Ishikawa (cell line): Measurements from ENCODE around the gene NLN.

Experiments
- CEBPB ChIP-seq: IDR thresholded peaks from 2 replicates; pipeline ENCODE4 v1.6.1; 2012
- CREB1 ChIP-seq: IDR thresholded peaks from 2 replicates; pipeline ENCODE4 v1.6.1; 2012; ENCODE audit warnings: low read depth
- EGR1 ChIP-seq: IDR thresholded peaks from 2 replicates; pipeline ENCODE4 v1.6.1; 2012
- EP300 ChIP-seq: IDR thresholded peaks from 2 replicates; pipeline ENCODE4 v1.6.1; 2012; ENCODE audit warnings: borderline replicate concordance
- FOXM1 ChIP-seq: IDR thresholded peaks from 2 replicates; pipeline ENCODE4 v1.6.1; 2012; ENCODE audit warnings: low read depth, borderline replicate concordance
- NFIC ChIP-seq: IDR thresholded peaks from 2 replicates; pipeline ENCODE4 v1.6.1; 2012
- RAD21 ChIP-seq: IDR thresholded peaks from 2 replicates; pipeline ENCODE4 v1.6.1; 2012; ENCODE audit warnings: low read depth
- TAF1 ChIP-seq: IDR thresholded peaks from 2 replicates; pipeline ENCODE4 v1.6.1; 2012; ENCODE audit warnings: low read depth, mild to moderate bottlenecking
- TCF12 ChIP-seq: IDR thresholded peaks from 2 replicates; pipeline ENCODE4 v1.6.1; 2012; ENCODE audit warnings: low read depth
- TEAD4 ChIP-seq: IDR thresholded peaks from 2 replicates; pipeline ENCODE4 v1.6.1; 2012
- YY1 ChIP-seq: IDR thresholded peaks from 2 replicates; pipeline ENCODE4 v1.6.1; 2012; ENCODE audit warnings: low read depth
- ZBTB7A ChIP-seq: IDR thresholded peaks from 2 replicates; pipeline ENCODE4 v1.6.1; 2012; ENCODE audit warnings: low read depth
- TF ChIP-seq, protein P1 (sequence below): IDR thresholded peaks from 2 replicates; pipeline ENCODE4 v1.6.1; 2012
- TF ChIP-seq, protein P2 (sequence below): IDR thresholded peaks from 2 replicates; pipeline ENCODE4 v1.6.1; 2012; ENCODE audit warnings: low read depth, mild to moderate bottlenecking
- TF ChIP-seq, protein P3 (sequence below): IDR thresholded peaks from 2 replicates; pipeline ENCODE4 v1.6.1; 2012

Gene NLN

DNA sequence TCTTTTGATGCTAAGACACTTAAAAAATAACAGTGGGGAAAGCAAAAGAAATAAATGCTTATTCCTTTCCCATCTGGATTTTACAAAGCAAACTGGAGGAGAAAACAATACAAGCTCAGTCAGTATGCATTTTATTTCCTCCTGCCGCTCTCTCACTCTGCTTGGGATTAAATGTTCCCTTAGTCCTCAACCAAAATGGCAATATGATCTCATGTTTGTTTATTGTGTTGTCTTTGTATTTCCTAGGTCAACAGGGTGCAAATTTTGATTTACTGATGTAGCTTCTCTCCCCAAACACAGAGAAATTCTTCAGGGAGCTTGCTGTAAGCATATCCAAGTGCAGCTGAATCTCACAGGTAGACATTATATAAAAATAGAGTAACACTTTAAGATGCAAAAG is 112.3 kb downstream of the NLN start:
- TF ChIP-seq NFIC (no peak), ZBTB7A (no peak), EGR1 (no peak), FOXM1 (no peak), TAF1 (no peak), YY1 (no peak), EP300 (no peak), RAD21 (no peak), TCF12 (no peak)
- TF ChIP-seq, protein P1, sequence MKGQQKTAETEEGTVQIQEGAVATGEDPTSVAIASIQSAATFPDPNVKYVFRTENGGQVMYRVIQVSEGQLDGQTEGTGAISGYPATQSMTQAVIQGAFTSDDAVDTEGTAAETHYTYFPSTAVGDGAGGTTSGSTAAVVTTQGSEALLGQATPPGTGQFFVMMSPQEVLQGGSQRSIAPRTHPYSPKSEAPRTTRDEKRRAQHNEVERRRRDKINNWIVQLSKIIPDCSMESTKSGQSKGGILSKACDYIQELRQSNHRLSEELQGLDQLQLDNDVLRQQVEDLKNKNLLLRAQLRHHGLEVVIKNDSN = no peak

DNA sequence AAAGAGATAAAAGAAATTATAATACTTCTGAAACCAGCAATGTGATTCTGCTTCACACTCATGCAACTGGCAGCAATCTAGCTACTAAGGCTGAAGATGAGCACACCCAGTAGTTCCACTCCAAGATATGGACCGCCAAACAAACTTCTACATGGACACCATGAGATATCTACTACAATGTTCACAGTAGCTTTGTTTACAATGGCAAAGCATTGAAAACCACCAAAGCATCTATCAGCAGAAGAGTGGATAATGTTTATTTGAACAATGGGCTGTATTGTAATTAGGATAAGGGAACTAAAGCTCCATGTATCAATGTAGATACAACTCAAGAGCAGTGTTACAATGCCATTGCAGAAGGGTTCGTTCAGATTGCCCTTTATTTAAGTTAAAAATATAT is 113.2 kb downstream of the NLN start:
- no peak for TF ChIP-seq TAF1
- TF ChIP-seq EP300 = no peak
- no peak for TF ChIP-seq CREB1
- no peak for TF ChIP-seq RAD21
- TF ChIP-seq TEAD4 = no peak
- TF ChIP-seq NFIC = no peak
- TF ChIP-seq, protein P2, sequence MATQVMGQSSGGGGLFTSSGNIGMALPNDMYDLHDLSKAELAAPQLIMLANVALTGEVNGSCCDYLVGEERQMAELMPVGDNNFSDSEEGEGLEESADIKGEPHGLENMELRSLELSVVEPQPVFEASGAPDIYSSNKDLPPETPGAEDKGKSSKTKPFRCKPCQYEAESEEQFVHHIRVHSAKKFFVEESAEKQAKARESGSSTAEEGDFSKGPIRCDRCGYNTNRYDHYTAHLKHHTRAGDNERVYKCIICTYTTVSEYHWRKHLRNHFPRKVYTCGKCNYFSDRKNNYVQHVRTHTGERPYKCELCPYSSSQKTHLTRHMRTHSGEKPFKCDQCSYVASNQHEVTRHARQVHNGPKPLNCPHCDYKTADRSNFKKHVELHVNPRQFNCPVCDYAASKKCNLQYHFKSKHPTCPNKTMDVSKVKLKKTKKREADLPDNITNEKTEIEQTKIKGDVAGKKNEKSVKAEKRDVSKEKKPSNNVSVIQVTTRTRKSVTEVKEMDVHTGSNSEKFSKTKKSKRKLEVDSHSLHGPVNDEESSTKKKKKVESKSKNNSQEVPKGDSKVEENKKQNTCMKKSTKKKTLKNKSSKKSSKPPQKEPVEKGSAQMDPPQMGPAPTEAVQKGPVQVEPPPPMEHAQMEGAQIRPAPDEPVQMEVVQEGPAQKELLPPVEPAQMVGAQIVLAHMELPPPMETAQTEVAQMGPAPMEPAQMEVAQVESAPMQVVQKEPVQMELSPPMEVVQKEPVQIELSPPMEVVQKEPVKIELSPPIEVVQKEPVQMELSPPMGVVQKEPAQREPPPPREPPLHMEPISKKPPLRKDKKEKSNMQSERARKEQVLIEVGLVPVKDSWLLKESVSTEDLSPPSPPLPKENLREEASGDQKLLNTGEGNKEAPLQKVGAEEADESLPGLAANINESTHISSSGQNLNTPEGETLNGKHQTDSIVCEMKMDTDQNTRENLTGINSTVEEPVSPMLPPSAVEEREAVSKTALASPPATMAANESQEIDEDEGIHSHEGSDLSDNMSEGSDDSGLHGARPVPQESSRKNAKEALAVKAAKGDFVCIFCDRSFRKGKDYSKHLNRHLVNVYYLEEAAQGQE = no peak
- TF ChIP-seq, protein P3, sequence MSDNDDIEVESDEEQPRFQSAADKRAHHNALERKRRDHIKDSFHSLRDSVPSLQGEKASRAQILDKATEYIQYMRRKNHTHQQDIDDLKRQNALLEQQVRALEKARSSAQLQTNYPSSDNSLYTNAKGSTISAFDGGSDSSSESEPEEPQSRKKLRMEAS = no peak
- TF ChIP-seq EGR1 = no peak
- TF ChIP-seq CEBPB = no peak
- no peak for TF ChIP-seq FOXM1
- TF ChIP-seq, protein P1 = no peak
- no peak for TF ChIP-seq ZBTB7A
- no peak for TF ChIP-seq TCF12
- no peak for TF ChIP-seq YY1

DNA sequence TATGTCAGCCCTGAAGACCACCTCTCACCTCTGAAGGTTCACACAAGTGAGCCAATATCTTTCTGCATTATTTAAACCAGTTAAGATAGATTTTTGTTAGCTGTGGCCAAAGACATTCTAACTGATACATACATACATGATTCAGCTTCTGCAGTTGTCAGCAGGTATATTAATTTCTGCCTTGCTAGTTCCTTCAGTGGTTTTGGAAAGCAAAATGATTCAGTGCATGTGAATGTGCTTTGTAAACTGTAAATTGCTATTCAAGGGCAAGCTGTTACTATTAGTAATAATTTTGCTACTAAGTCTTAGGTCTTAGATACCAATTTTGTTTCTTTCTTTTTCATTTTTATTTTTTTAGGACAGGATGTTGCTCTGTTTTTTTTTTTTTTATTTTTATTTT is 115.1 kb downstream of the NLN start:
- TF ChIP-seq, protein P1 = no peak
- TF ChIP-seq, protein P3 = no peak
- TF ChIP-seq CREB1 (no peak), FOXM1 (no peak), EP300 (no peak), EGR1 (no peak), NFIC (no peak), TAF1 (no peak)
- TF ChIP-seq, protein P2 = no peak

DNA sequence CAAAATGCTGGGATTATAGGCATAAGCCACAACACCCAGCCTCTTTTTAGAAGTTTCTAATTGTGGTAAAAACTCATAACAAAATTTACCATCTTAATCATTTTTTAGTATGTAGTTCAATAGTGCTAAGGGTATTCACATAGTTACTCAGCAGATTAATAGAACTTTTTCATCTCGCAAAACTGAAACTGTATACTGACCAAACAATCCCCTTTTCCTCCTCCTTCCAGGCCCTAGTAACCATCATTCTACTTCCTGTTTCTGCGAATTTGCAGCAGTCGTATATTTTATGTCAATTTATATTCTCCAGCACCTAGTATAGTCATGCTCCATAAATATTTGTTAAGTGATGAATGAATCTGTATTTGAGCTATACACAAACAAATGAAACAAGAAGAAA is 118.1 kb downstream of the NLN start:
- TF ChIP-seq EGR1 (no peak), TAF1 (no peak), YY1 (no peak), CEBPB (no peak), ZBTB7A (no peak), FOXM1 (no peak), TCF12 (no peak), TEAD4 (no peak), EP300 (no peak), RAD21 (no peak), NFIC (no peak), CREB1 (no peak)
- TF ChIP-seq, protein P2 = no peak
- TF ChIP-seq, protein P3 = no peak
- TF ChIP-seq, protein P1 = no peak
